GM12875 (cell line): Measurements from ENCODE around the gene SLC5A7.

ENCODE experiments used
- H3K4me3 ChIP-seq: one replicate; pipeline ENCODE4 v1.5.1; 2011; ENCODE audit warnings: low read depth, low read length, control low read depth
- TF ChIP-seq, protein P1 (sequence below): IDR thresholded peaks from 2 replicates; pipeline ENCODE4 v1.5.1; 2011; ENCODE audit warnings: low read depth, mild to moderate bottlenecking, control low read depth, inconsistent platforms, low read length, moderate library complexity, borderline replicate concordance; ENCODE audit not compliant: insufficient read depth

Gene SLC5A7

DNA sequence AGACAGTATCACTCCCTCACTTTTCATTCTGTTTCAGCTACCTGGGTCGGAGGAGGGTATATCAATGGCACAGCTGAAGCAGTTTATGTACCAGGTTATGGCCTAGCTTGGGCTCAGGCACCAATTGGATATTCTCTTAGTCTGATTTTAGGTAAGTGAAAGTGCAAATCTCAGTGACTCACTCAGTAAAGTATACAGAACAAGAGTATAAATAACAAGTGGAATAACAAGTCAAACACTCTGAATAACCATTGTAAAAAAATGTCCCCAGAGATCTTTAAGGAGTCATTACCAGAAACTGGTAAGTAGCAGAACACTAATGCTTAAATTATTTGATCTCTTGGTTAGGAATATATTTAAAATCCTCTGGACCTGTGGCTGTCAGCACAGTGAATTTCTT is 5.7 kb downstream of the SLC5A7 start:
- TF ChIP-seq, protein P1, sequence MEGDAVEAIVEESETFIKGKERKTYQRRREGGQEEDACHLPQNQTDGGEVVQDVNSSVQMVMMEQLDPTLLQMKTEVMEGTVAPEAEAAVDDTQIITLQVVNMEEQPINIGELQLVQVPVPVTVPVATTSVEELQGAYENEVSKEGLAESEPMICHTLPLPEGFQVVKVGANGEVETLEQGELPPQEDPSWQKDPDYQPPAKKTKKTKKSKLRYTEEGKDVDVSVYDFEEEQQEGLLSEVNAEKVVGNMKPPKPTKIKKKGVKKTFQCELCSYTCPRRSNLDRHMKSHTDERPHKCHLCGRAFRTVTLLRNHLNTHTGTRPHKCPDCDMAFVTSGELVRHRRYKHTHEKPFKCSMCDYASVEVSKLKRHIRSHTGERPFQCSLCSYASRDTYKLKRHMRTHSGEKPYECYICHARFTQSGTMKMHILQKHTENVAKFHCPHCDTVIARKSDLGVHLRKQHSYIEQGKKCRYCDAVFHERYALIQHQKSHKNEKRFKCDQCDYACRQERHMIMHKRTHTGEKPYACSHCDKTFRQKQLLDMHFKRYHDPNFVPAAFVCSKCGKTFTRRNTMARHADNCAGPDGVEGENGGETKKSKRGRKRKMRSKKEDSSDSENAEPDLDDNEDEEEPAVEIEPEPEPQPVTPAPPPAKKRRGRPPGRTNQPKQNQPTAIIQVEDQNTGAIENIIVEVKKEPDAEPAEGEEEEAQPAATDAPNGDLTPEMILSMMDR, result no peak
- H3K4me3 ChIP-seq, result no peak overlapping the region

DNA sequence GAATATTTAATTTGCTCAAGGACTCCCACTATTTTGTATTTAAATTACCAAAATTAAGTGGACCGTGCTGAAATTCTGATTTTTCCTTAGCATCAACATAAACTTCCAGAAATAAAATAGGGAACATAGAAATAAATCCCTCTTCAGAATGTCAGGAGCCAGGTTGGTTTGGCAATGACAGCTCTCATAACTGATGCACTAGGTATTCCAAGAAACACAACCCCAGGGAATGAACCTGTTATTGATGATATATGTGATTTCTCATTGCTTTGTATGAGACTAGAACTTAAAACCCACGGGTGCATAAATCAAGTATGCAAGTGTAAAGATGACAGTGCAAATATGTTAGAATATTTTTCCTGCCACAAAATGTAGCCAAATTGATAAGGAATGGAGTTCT is 12.8 kb downstream of the SLC5A7 start:
- TF ChIP-seq, protein P1, result no peak
- H3K4me3 ChIP-seq, result no peak overlapping the region

DNA sequence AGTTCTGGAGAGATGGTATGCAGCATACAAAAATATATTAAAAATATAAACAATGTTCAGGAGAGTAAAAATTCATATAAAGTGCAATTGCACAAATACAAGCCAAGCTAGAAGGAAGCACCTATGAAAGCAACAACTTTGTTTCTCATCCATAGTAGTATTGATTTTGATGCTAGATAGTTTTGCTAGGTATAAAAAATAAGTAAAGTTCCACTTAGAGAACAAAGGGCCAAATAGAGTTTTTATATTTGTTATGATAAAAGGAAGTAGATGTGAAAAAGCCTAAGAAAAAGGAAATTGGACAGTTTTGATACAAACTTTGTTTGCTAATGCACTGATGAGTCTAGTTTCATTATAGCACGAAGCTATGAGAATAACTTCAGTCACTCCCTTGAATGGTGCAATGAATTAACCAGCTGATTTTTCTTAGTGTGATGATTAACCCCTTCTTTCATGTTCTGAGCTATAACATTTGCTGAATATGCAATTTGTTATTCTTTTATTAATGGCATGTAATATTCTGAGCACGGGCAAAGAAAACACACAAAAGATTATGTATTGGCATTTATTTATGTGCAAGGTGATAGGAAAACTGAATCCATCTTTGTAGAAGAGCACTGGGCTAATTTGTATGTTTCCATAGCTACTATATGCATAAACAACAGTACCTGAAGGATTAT is 24.7 kb downstream of the SLC5A7 start:
- TF ChIP-seq, protein P1, result no peak

DNA sequence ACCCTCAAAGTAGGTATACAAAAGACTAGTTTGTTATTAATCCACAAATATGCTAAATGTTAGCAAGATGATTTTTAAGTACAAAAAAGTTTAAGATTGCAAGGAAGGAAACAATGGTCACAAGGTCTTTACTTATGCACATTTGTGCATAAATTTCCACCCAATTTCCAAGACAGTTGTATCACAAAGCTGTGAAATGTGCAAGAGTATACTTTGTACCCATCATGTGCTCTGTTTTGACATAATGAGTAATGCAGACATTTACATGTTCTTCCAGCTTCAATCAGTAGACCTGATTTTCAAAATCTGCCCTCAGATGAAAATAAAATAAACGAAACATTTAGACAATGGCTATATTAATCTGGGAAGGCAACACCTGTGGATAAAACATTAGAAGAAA is 27.0 kb downstream of the SLC5A7 start:
- TF ChIP-seq, protein P1, result no peak
- no peak overlapping the region for H3K4me3 ChIP-seq

More for the DNA sequence above, 24.7 kb downstream of the SLC5A7 start:
- H3K4me3 ChIP-seq, result no peak overlapping the region

DNA sequence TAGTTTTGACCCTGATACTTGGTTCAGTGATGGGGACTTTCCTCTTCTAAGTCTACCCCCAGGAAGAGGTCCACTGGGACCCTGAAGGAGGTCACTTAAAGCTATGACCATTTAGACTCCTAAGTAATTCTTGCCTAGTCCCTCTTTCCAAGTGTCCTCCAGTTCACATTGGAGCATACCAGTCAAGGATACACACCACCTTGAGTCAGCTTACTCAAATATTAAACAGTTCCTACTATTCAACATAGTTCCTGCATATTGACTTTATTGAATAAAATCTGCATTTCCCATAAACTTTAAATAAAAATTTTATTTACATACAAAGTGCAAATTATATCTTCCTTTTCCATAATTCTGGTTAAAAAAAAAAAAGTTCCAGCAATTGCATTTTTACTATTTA is 36.3 kb downstream of the SLC5A7 start:
- H3K4me3 ChIP-seq, result no peak overlapping the region
- TF ChIP-seq, protein P1, result no peak

DNA sequence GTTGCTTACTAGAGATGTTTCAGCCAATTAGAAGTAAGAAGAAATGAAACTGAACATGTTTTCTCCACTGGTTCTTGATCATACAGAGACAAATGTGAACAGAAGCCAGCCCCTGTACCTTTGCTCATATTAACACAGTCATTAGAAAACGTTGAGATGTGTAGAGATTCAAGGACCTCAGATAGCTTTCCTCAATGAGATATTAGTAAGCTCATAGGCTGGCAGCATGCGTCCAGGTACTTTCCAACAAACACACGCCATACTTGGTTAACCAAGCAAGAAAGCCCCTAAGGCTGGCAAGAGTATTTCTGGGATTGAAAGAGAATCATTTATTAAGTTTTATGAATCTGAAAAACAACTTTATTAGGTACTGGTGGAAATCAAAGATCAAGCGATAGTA is 37.5 kb downstream of the SLC5A7 start:
- TF ChIP-seq, protein P1, result no peak
- H3K4me3 ChIP-seq, result no peak overlapping the region

DNA sequence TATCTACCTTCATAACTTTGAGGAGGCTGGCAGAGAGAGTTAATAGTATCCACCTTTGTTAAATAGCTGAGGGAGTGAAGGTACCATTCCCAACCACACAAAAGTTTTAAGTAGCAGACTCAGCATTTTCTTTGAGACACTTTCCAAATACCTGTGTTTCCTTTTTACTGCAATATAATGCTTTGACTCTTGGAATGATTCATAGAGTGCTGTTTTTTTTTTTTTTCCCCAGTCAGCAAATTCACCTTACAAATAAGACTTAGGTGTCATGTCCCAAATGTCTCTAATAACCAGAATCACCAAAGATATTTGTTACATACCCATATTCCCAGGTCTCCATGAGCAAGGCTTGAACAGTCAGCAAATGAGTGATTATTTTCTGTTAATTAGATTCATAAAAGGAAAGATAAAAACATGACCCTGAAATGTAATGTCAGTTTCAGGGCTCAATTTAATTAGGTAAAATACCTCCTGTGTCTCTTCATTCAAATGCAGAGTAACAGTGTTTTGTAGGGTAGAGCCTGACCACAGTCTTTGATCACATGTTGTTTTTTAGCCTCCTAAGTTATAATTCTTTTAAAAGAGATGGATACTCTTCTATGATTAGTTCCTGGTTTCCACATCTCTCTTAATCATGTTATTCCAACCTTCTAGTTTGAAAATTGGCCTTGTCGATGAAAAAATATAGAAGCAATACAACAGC is 39.9 kb downstream of the SLC5A7 start:
- no peak overlapping the region for H3K4me3 ChIP-seq
- TF ChIP-seq, protein P1, result no peak
